GM18951 (cell line): ENCODE results near the gene FBXL14.

ENCODE experiments used
- POLR2A ChIP-seq: IDR thresholded peaks from 4 replicates; pipeline ENCODE4 v1.6.1; 2011; ENCODE audit warnings: mild to moderate bottlenecking; ENCODE audit not compliant: insufficient read length, insufficient read depth; ENCODE audit errors: extremely low read depth
- in situ Hi-C: fragments of 300-500 bp; cut with MboI; formaldehyde crosslinking; loops from one replicate; pipeline ENCODE4 v1.12.0; 2022; ENCODE audit warnings: low sequenced_read_pairs, mixed read lengths, inconsistent platforms; ENCODE audit not compliant: unreplicated experiment

The FBXL14 gene, protein sequence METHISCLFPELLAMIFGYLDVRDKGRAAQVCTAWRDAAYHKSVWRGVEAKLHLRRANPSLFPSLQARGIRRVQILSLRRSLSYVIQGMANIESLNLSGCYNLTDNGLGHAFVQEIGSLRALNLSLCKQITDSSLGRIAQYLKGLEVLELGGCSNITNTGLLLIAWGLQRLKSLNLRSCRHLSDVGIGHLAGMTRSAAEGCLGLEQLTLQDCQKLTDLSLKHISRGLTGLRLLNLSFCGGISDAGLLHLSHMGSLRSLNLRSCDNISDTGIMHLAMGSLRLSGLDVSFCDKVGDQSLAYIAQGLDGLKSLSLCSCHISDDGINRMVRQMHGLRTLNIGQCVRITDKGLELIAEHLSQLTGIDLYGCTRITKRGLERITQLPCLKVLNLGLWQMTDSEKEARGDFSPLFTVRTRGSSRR

GRCh38 chr12:1594261-1595025, at the start of gene FBXL14:
FBXL14 (minus strand) TSS chr12:1594581; CDS start chr12:1594066, 515 bp downstream.
- in situ Hi-C loops = loop anchor here (25.0 kb wide), 1 partner anchor 1007 kb away; no protein-coding TSS in a partner anchor
- TF ChIP-seq POLR2A = peak; percentile 52

- in situ Hi-C loops = no loop called here
- TF ChIP-seq POLR2A = no peak
Observed at GRCh38 chr12:1643905-1644533, 49.6 kb upstream of the FBXL14 start.

- no peak for TF ChIP-seq POLR2A
- in situ Hi-C loops = no loop called here
Observed at GRCh38 chr12:1643043-1643442, 48.7 kb upstream of the FBXL14 start.

DNA sequence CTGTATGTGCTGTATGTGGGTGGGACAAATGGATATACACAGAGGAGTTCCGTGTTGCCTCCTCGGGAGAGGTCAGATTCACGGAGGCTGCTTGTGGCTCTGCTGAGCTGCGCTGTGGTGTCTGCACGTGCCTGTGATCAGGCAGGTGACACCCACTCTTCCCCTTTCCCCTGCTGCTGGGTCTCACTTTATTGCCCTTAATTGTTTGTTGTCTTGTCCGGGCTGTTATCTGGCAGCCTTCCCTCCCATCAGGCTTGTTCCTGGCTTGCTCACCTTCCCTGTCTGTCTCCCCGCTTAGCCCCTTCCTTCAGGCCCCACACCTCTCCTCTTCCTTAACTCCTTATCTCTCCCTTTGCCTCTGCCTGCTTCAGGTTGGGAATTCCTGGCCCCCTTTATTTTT, 48.1 kb upstream of the FBXL14 start:
- in situ Hi-C loops = no loop called here
- no peak for TF ChIP-seq POLR2A

DNA sequence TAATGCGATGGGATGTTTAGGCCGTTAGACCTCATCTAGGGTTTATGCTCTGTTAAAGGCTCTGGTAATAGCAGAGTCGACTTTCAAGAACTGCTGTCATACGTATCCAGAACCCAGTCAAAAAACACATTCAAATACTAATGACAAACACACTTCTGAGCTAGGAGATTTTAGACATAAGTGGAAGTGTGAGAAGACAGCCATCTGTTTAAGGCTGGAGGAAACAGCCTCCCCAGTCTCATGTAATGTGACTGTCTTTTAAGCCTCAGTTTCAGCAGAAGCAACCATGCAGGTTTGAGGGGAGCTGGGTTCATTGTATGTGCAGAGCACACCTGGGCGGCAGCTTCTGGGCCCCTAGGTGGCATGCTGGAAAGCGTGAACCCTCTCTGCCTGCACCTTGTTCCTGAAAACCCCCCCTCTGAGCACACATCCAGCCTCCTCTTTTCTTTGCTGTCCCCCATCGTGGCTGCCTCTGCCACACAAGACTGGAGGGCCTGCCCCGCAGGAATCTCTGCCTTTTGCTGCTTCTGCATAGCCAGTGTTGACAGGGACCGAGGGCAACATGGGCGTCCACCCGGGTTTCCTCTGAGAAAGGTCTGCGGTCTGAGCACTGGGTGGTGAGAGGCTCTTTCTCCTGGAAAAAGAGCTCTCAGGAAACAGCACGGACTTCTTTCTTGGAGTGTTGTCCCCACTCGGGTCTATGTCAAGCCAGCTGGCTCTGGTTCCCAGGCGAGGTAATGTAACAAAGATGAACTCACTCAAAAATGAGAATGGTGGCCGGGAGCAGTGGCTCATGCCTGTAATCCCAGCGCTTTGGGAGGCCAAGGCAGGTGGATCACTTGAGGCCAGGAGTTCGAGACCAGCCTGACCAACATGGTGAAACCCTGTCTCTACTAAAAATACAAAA, 46.2 kb upstream of the FBXL14 start:
- in situ Hi-C loops = no loop called here
- TF ChIP-seq POLR2A = no peak

- in situ Hi-C loops = no loop called here
- TF ChIP-seq POLR2A = no peak
Observed at GRCh38 chr12:1639538-1639937, 45.2 kb upstream of the FBXL14 start.

- TF ChIP-seq POLR2A = no peak
- in situ Hi-C loops = no loop called here
Observed at GRCh38 chr12:1638203-1638602, 43.8 kb upstream of the FBXL14 start.

GRCh38 chr12:1635301-1636095, 41.1 kb upstream of the FBXL14 start:
- no peak for TF ChIP-seq POLR2A
- in situ Hi-C loops = no loop called here

DNA sequence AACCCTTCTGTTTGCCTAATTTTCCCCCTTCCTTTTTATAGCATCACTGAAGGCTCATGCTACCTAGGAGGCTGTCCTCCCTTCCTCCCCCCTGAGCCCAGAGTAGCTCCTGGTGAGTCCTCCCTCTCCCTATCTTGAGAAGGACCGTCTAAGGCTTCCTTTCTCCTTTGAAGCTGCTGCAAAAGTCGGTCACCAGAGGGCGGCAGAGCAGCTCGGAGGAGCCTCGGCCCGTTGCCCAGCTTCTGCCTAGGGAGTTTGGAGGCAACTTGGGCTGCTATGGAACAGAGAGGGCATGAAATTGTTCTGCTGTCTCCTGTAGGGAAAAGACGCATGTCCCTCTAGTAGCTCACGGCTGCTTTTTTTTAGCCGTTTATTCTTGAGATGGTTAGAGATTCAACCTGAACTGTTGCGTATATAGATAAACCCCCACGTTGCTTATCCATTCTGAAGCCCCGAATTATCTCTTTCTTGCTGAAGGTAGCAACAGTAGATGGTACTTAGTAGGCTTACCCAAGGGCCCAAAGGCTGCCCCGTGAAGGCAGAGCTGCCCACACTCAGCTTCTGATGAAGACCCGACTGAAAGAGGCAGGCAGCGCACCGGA, 40.3 kb upstream of the FBXL14 start:
- TF ChIP-seq POLR2A = no peak
- in situ Hi-C loops = no loop called here

DNA sequence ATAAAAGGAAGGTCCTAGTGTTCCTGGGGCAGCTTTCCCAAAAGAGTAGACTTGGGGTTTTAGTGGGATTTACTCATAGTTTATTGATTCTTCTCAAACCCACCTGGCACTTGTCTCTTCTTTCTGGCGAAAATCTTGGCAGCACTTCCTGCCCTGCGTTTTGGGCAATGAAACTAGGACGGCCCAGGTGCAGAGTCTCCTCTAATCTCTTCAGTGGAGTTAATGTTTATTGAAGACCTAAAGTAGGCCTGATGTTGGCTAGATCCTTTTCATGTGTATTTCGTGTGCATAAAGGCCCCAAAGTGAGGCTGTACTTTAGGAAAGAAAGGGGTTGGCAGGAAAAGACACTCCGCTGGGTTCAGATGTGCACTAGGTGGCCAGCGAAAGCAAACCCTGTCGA, 39.8 kb upstream of the FBXL14 start:
- in situ Hi-C loops = no loop called here
- no peak for TF ChIP-seq POLR2A

- in situ Hi-C loops = no loop called here
Observed at GRCh38 chr12:1633459-1633858, 39.1 kb upstream of the FBXL14 start.

More at GRCh38 chr12:1633459-1633858, 39.1 kb upstream of the FBXL14 start:
- no peak for TF ChIP-seq POLR2A
